CD4-positive, alpha-beta T cell treated with Interleukin-6 for 4 hours (primary cell): ENCODE measurements around the gene MGAT5B.
"Not testable (repeated sequence)": the region's sequence is repeated elsewhere in the genome, so short reads cannot be mapped to it uniquely, and the experiment has no call there.

Experiments
- DNase-seq: peaks from one replicate; pipeline ENCODE4 v3.0.0-alpha.2; 2020; ENCODE audit warnings: mixed read lengths

The MGAT5B gene

DNA sequence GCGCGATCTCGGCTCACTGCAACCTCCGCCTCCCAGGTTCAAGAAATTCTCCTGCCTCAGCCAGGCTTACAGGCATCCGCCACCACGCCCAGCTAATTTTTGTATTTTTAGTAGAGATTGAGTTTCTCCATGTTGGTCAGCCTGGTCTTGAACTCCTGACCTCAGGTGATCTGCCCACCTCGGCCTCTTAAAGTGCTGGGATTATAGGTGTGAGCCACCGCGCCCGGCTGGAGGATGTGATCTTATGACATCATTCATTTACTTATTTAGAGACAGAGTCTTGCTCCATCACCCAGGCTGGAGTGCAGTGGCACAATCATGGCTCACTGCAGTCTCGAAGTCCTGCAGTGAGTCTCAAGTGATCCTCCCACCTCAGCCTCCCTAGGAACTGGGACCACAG lies 19.0 kb upstream of the MGAT5B start:
- DNase-seq = not testable (repeated sequence)

- DNase-seq = no peak
Measured at GRCh38 chr17:76852843-76853242, 15.4 kb upstream of the MGAT5B start.

- DNase-seq = no peak
Measured at GRCh38 chr17:76855105-76855504, 13.1 kb upstream of the MGAT5B start.

- no peak for DNase-seq
Measured at GRCh38 chr17:76862079-76862478, 6.1 kb upstream of the MGAT5B start.

DNA sequence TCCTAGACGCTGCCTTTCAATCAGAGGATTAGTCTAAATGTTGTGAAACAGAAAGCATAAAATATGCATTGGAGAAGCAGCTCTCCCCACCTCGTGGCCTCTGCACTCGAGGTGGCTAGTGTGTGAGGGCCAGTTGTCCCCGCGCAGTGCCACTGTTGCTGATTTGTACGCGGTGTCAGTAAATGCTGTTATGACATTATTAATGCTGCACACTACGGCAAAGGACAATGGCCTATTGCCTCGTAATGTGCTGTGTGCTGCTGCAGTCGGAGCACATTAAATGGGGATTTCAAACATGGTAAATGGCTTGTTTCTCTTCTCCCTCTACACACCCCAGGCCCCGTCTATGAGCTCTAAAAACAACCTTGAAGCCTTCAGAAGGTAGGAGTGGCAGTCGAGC lies 5.7 kb upstream of the MGAT5B start:
- DNase-seq = no peak

- DNase-seq = no peak
Measured at GRCh38 chr17:76864024-76864423, 4.2 kb upstream of the MGAT5B start.

DNA sequence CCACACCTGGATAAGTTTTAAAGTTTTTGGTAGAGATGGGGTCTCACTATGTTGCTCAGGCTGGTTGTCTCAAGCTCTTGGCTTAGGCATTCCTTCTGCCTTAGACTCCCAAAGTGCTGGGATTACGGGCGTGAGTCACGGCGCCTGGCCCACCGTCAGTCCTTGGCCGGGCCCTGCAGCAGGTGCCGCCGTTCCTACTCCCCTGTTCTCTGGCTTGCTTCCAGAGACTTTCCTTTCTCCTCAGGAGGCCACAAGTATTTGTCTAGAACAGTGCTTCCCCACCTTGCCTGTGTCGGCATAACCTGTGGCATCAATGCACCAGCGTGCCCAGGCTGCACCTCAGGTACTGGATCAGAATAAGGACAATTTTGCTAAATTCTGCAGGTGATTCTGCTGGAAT lies 3.0 kb upstream of the MGAT5B start:
- DNase-seq = no peak

- no peak for DNase-seq
Measured at GRCh38 chr17:76866203-76866602, 2.0 kb upstream of the MGAT5B start.

DNA sequence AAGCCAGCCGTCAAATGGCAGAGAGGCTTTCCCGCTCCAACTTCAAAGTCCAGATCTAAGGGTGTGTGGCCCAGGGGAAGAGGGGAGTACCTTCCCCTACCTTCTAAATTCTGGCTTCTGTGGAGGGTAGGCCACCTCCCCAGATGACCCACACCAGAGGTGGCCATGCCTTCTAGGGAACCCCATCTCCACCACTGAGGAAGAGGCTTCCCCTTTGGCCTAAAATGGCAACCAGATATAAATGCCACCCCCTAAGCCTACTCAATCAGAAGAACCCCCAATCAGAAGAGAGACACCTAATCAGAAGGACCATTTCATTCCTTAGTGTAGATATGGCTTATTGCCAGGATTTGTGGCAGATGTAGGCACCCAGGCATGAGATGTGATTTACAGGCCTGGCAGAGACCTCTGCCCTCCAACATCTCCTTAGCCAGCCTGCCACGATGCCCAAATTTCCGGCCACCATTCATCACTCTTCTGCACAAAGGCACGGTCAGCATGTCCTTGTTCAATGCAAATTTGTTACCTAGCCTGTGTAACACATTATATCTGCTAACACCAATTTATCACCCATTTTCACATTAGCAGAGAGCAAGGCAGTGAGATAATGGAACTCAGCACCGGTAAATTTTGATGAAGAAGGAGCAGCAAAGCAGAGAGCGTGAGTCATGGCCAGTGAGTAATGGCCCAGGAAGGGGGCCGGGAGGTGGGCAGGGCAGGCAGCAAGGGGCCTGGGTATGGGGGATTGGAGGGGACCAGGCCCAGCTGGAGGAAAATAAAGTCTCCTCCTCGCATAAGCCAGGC lies 1.2 kb upstream of the MGAT5B start:
- DNase-seq = no peak

GRCh38 chr17:76867578-76868175 lies 527 bp upstream of the MGAT5B start:
- no peak for DNase-seq

DNA sequence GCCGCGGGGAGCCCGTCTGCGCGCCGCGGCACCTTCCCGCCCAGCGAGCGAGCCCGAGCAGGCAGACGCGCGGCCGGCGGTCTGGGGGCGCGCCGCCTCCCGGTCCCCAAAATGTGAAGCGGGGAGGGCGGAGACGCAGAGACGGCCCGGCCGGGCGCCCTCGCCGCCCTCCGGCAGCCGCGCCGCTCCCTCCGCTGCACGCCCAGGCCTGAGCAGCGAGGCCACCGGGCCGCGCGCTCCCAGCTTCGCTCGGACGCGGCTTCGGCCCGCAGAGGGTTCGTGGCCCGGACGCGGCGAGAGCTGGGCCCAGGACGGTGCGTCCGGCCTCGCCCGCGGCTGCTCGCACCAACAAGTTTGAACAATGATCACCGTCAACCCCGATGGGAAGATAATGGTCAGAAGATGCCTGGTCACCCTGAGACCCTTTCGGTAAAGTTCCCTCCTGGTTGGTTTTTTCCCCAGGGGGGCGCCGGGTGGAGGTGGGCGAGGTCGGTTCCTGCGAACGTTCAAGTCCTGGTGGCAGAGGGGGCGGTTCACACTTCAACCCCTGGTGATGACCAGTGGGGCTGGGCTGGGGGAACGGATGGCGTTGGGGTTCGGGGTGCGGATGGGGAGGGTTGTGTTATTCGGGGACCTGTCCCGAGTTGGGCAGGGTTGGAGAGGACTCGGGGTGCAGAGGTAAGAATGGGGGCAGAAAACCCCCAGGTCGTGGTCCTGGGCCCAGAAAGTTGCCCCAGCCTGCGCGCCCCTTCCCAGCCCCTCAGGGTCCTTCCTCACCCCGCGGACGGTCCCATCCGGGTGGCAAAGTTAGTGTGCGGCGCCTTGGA lies 678 bp downstream of the MGAT5B start:
- DNase-seq = no peak

GRCh38 chr17:76869496-76870376 lies 1.5 kb downstream of the MGAT5B start:
- no peak for DNase-seq

- DNase-seq = no peak
Measured at GRCh38 chr17:76870377-76870714, 2.1 kb downstream of the MGAT5B start.

- DNase-seq = no peak
Measured at GRCh38 chr17:76871668-76872067, 3.5 kb downstream of the MGAT5B start.

GRCh38 chr17:76872221-76872873 lies 4.1 kb downstream of the MGAT5B start:
- DNase-seq = no peak

DNA sequence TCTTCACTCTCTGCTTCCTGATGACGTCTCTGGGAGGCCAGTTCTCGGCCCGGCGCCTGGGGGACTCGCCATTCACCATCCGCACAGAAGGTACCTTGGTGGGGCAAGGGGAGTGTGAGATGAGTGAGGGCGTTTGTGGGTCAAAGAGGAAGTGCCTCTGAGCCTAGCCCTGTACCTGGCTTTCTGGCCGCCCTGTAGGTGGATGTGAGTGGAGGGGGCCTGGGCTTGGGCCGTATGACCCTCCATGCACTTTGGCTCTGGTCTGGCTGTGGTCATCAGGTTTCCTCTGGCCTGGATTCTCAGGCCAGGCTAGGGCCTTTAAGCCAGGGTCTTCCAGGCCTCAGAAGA lies 4.6 kb downstream of the MGAT5B start:
- no peak for DNase-seq

DNA sequence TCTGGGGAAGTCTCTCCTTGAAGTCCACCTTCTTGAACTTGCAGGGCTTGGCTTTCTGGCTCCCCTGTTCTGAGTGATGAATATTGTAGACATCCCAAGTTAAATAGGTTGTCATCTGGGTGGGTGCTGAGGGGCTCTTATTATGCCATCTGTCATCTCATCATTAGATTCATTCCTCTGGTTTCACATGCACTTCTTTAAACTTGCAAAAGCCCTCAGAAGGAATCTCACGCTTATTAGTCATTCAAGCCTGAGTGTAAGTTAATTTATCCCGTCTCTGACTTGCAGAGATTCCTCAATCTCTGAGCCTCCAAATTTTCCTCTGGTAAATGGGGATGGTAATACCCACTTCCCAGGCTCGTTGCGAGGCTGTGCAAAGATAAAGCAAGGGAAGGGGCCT lies 5.7 kb downstream of the MGAT5B start:
- no peak for DNase-seq

GRCh38 chr17:76877437-76877836 lies 9.2 kb downstream of the MGAT5B start:
- DNase-seq = no peak

- DNase-seq = no peak
Measured at GRCh38 chr17:76878568-76878967, 10.4 kb downstream of the MGAT5B start.

- no peak for DNase-seq
Measured at GRCh38 chr17:76879254-76879653, 11.1 kb downstream of the MGAT5B start.

DNA sequence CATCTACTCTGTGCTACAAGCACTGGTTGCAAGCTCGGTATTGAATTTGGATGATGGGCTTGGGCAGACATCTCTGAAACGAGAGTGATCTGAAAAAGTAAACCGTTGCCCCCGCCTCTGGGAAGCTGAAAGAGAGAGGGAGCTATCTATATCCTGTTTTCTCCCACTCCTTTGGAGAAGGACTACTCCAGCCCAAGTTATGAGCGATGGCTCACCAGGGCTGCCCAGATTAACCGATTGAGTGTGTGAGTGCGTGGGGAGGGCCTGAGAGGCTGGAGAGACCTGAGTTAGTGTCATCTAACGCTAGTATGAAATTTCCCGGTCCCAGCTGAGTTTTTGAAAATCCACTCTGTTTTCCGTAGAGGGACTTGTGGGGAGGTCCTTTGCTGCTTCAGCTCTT lies 11.5 kb downstream of the MGAT5B start:
- no peak for DNase-seq

DNA sequence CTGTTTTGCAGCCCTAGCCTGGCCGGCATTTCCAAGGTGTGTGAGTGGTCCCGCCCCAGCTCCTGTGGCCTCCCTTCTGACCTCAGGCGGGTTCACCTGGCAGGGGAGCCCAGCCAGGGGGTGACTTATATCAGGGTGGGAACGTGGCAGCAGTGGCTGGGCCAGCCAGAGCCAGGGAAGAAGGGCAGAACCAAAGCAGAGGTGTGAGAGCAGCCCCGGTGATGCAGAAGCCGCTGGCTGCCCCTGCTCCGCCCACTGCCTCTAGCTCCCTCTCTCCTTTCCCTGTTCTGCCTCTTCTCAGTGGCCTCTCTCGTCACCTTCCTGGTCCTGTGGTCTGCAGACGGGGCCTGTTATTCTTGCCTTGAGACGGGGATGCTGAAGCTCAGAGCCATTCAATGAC lies 12.1 kb downstream of the MGAT5B start:
- DNase-seq = no peak

DNA sequence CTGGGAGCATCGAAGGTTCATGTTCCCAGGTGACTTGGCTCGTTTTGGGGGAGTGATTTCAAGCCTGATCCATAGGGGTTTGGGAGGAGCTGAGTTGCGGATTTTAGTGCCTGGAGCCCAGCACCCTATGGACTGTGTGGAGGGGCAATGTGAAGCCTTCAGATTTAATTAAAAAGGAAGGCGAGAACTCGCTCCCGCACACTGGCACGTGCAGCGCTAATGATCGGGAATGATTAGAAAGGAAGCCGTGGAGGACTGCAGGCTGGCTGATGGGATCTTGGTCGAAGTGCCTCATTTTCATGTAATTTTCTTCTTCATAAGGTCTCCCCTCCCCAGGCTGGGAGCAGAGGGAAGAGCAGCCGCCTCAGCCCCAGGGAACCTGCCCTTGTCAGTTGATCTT lies 12.8 kb downstream of the MGAT5B start:
- DNase-seq = no peak
